SK-N-MC (cell line): ENCODE data around the gene PRICKLE2.

Source experiments
- EZH2 ChIP-seq: fragments of 200-600 bp; sonication (generic); IDR thresholded peaks from one replicate; pipeline ENCODE4 v1.6.1; 2017; ENCODE audit warnings: antibody characterized with exemption
- FOXP2 ChIP-seq: optimal IDR thresholded peaks from 2 replicates; pipeline ENCODE3; 2011; ENCODE audit warnings: mild to moderate bottlenecking, moderate library complexity; ENCODE audit not compliant: insufficient read depth; ENCODE audit errors: extremely low read length, control extremely low read depth
- POLR2AphosphoS5 ChIP-seq: IDR thresholded peaks from 2 replicates; pipeline ENCODE4 v1.6.1; 2012; ENCODE audit warnings: mild to moderate bottlenecking, low read depth, low read length, borderline replicate concordance

GRCh38 chr3:64215559-64215958, 9.7 kb downstream of the PRICKLE2 start:
- TF ChIP-seq EZH2 (no peak), POLR2AphosphoS5 (no peak), FOXP2 (no peak)
